Hepatocyte (in vitro differentiated cells): ENCODE results near the gene SEL1L. TPM values are rescaled to one million over a fixed set of nuclear protein-coding genes. Genes with fewer than 3 reads are reported as not detected.

Experiments used
- DNase-seq: peaks from one replicate; pipeline ENCODE4 v3.0.0-alpha.2; 2016; ENCODE audit warnings: low spot score
- H2AFZ ChIP-seq: fragments of 200-600 bp; sonication (generic); 2 replicates; pipeline ENCODE4 v1.6.0; 2016; ENCODE audit warnings: antibody characterized with exemption, mild to moderate bottlenecking
- H3K27ac ChIP-seq: fragments of 200-600 bp; sonication (generic); 2 replicates; pipeline ENCODE4 v1.5.1; 2016; ENCODE audit warnings: mild to moderate bottlenecking
- H3K27me3 ChIP-seq: fragments of 200-600 bp; sonication (generic); 2 replicates; pipeline ENCODE4 v1.6.1; 2016
- H3K36me3 ChIP-seq: fragments of 200-600 bp; sonication (generic); replicated peaks from 2 replicates; pipeline ENCODE4 v1.5.1; 2016; ENCODE audit warnings: low read depth; ENCODE audit not compliant: insufficient read depth
- H3K4me1 ChIP-seq: fragments of 200-600 bp; sonication (generic); 2 replicates; pipeline ENCODE4 v1.5.1; 2016; ENCODE audit warnings: mild to moderate bottlenecking, moderate library complexity; ENCODE audit not compliant: insufficient read depth
- H3K4me2 ChIP-seq: fragments of 200-600 bp; sonication (generic); 2 replicates; pipeline ENCODE4 v1.6.0; 2016
- H3K4me3 ChIP-seq: fragments of 200-600 bp; sonication (generic); 2 replicates; pipeline ENCODE4 v1.5.1; 2016; ENCODE audit warnings: mild to moderate bottlenecking
- H3K79me2 ChIP-seq: fragments of 200-600 bp; sonication (generic); 2 replicates; pipeline ENCODE4 v1.6.0; 2017; ENCODE audit warnings: mild to moderate bottlenecking
- H3K9me2 ChIP-seq: fragments of 200-600 bp; sonication (generic); replicated peaks from 2 replicates; pipeline ENCODE4 v1.6.0; 2017; ENCODE audit warnings: mild to moderate bottlenecking; ENCODE audit not compliant: insufficient read depth
- H3K9me3 ChIP-seq: fragments of 200-600 bp; sonication (generic); 2 replicates; pipeline ENCODE4 v1.5.1; 2016; ENCODE audit warnings: low read depth, mild to moderate bottlenecking
- H4K20me1 ChIP-seq: fragments of 200-600 bp; sonication (generic); 2 replicates; pipeline ENCODE4 v1.6.0; 2016; ENCODE audit warnings: mild to moderate bottlenecking; ENCODE audit not compliant: insufficient read depth, poor library complexity, severe bottlenecking
- EZH2 ChIP-seq: fragments of 200-600 bp; sonication (generic); IDR thresholded peaks from 2 replicates; pipeline ENCODE4 v1.6.1; 2016; ENCODE audit warnings: antibody characterized with exemption, mild to moderate bottlenecking, borderline replicate concordance
- EZH2phosphoT487 ChIP-seq: fragments of 200-600 bp; sonication (generic); IDR thresholded peaks from one replicate; pipeline ENCODE4 v1.6.1; 2018; ENCODE audit warnings: antibody characterized with exemption, mild to moderate bottlenecking, low read depth, moderate library complexity; ENCODE audit not compliant: unreplicated experiment, severe bottlenecking
- WGBS: methylation state at CpG from one replicate; pipeline ENCODE4 v1.1.6; 2016; ENCODE audit warnings: low lambda C conversion rate; ENCODE audit errors: missing lambda C conversion rate; 5-methylcytosine and 5-hydroxymethylcytosine counted together
- polyA plus RNA-seq: library from polyadenylated mRNA; unstranded; fragments of >200 nt; fragmentation: Nextera tagmentation; extraction: Ambion mirVana; gene quantifications from 2 replicates; pipeline ENCODE4 v1.2.1, GENCODE V29; 2016
- total RNA-seq: library from RNA; depleted of rRNA; stranded (reverse); fragments of >200 nt; gene quantifications from 2 replicates; pipeline ENCODE4 v1.2.3, GENCODE V29; 2014
- TF ChIP-seq, protein P1 (sequence below): fragments of 200-600 bp; sonication (generic); IDR thresholded peaks from 2 replicates; pipeline ENCODE4 v1.5.1; 2016; ENCODE audit warnings: antibody characterized with exemption, mild to moderate bottlenecking; ENCODE audit not compliant: poor library complexity

Gene SEL1L
- total and polyA plus RNA-seq, 2 experiments from 2014 or later = 53.0 to 89.4 TPM

DNA sequence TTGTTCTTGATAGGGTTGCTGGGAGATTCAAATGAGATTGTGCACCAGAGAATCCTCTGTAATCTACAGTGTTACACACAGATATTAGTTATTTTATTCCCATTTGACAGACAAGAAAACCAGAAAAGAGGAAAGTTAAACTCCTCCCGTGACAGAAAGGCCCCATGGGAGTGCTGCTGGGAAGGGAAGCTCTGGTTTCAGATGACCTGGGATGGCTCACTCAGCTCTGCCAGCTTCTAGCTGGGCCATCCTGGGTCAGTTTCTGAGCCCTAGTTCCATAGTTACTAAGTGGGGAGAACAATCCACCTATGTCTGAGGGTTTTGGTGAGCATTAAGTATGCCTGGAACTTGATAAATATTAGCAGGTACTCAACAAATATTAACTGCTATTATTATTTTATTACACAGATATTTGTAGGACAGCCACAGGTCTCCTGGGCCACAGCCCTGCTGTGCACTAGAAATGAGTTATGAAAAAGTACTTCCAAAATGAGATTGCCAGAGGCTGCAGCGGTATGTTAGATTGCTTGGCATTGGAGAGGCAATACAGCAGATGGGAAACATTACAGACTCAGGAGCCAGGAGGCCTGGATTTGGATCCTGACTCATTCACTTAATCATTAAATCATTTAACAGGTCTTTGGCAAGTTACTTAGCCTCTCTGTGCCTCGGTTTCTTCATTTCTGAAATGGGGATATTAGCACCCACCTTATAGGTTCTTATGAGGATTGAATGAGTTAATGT, 86.5 kb downstream of the SEL1L start:
- no peaks in the 10 kb centered on the region for H4K20me1 ChIP-seq
- WGBS = 78% methylated on average over 3 of the region's 3 CpGs

DNA sequence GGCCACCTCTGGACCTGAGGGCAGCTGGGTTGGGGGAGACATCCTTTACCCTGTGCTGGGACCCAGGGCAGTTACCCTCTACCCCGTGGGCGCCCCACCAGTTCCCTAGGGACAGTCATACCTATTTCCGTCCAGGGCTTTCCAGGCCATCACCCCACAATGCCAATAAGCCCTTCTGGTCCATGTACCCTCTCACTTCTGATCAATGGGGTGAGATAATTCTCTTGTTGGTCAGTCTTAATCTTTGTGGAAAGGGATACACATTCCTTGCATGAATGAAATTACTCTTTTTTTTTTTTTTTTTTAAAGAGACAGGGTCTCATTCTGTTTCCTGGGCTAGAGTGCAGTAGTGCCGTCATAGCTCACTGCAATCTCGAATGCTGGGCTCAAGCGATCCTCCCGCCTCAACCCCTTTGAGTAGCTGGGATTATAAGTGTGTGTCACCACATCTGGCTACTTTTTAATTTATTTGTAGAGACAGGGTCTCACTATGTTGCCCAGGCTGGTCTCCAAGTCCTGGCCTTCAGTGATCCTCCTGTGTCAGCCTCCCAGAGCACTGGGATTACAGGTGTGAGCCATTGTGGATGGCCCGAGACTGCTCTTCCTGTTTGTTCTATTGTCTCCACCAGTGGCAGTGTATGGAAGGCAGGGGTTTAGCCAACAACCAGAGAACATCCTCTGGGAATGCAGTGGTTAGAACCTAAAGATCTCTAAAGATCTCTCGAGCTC, 87.2 kb downstream of the SEL1L start:
- 82% methylated on average over 9 of the region's 9 CpGs for WGBS
- TF ChIP-seq, protein P1, sequence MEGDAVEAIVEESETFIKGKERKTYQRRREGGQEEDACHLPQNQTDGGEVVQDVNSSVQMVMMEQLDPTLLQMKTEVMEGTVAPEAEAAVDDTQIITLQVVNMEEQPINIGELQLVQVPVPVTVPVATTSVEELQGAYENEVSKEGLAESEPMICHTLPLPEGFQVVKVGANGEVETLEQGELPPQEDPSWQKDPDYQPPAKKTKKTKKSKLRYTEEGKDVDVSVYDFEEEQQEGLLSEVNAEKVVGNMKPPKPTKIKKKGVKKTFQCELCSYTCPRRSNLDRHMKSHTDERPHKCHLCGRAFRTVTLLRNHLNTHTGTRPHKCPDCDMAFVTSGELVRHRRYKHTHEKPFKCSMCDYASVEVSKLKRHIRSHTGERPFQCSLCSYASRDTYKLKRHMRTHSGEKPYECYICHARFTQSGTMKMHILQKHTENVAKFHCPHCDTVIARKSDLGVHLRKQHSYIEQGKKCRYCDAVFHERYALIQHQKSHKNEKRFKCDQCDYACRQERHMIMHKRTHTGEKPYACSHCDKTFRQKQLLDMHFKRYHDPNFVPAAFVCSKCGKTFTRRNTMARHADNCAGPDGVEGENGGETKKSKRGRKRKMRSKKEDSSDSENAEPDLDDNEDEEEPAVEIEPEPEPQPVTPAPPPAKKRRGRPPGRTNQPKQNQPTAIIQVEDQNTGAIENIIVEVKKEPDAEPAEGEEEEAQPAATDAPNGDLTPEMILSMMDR = no peak
- TF ChIP-seq EZH2phosphoT487 (no peak), EZH2 (no peak)
- Histone ChIP-seq H3K4me2 (no peak overlapping the region), H3K4me1 (peaks cover 20% of the 10 kb centered on the region), H3K9me3 (no peaks in the 10 kb centered on the region), H3K27me3 (no peaks in the 10 kb centered on the region), H4K20me1 (no peaks in the 10 kb centered on the region), H3K4me3 (no peak overlapping the region), H2AFZ (no peak overlapping the region), H3K36me3 (no peaks in the 10 kb centered on the region), H3K9me2 (no peaks in the 10 kb centered on the region), H3K79me2 (no peaks in the 10 kb centered on the region), H3K27ac (no peak overlapping the region)
- DNase-seq = no peak

More for the DNA sequence above, 86.5 kb downstream of the SEL1L start:
- Histone ChIP-seq H3K4me1 (peaks cover 20% of the 10 kb centered on the region), H3K4me3 (no peak overlapping the region), H3K9me2 (no peaks in the 10 kb centered on the region), H3K36me3 (no peaks in the 10 kb centered on the region), H3K79me2 (no peaks in the 10 kb centered on the region), H3K27ac (no peak overlapping the region), H3K27me3 (no peaks in the 10 kb centered on the region), H3K4me2 (no peak overlapping the region), H2AFZ (no peak overlapping the region), H3K9me3 (no peaks in the 10 kb centered on the region)
- no peak for TF ChIP-seq EZH2phosphoT487
- no peak for TF ChIP-seq EZH2
- TF ChIP-seq, protein P1 = no peak
- DNase-seq = no peak

DNA sequence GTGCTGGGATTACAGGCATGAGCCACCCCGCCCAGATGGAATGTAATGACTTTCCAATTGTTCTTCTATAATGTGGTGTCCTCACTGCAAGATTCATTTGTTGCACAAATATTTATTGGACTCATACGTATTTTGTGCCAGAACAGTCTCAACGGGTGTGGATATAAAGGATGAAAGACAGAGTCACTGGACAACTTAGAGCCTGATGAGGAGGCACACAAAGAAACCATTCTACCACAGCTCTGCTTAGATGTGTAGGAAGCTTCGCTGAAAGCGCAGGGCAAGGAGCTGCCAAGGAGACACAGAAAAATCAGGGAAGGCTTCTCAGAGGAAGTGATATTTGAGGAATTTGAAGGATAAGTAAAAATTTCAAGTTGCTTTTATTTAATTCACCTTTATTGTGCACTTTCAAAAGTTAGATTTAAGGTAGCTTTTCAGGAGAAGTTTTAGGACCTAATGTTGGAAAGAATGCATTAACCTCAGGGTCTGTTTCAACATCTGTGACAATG, 92.0 kb downstream of the SEL1L start:
- H4K20me1 ChIP-seq = no peaks in the 10 kb centered on the region
- no peak overlapping the region for H3K4me2 ChIP-seq
- DNase-seq = no peak
- TF ChIP-seq, protein P1 = no peak
- TF ChIP-seq EZH2phosphoT487 = no peak
- no peak for TF ChIP-seq EZH2
- H2AFZ ChIP-seq = no peak overlapping the region
- no peaks in the 10 kb centered on the region for H3K4me1 ChIP-seq
- H3K9me2 ChIP-seq = no peaks in the 10 kb centered on the region
- no peaks in the 10 kb centered on the region for H3K36me3 ChIP-seq
- no peak overlapping the region for H3K4me3 ChIP-seq
- WGBS = 92% methylated on average over 5 of the region's 5 CpGs
- no peaks in the 10 kb centered on the region for H3K79me2 ChIP-seq
- H3K27me3 ChIP-seq = peaks cover 12% of the 10 kb centered on the region
- no peaks in the 10 kb centered on the region for H3K9me3 ChIP-seq
- H3K27ac ChIP-seq = no peak overlapping the region
